NOMO-1 treated with DMSO at 0.1 percent for 48 hours (cell line): ENCODE measurements around the gene SYNE2.
A peak's percentile ranks its signal among the peaks of the same experiment; 100 is the strongest.
"Not testable (repeated sequence)": the region's sequence is repeated elsewhere in the genome, so short reads cannot be mapped to it uniquely, and the experiment has no call there.

Source experiments
- DNase-seq: peaks from one replicate; lab custom pipeline; 2025; ENCODE audit not compliant: unreplicated experiment; lab: John Stamatoyannopoulos, UW

Gene SYNE2

GRCh38 chr14:64118892-64119291, 266.1 kb downstream of the SYNE2 start:
- DNase-seq = no peak

GRCh38 chr14:64119500-64119899, 266.7 kb downstream of the SYNE2 start:
- no peak for DNase-seq

GRCh38 chr14:64119980-64120379, 267.2 kb downstream of the SYNE2 start:
- DNase-seq = no peak

- DNase-seq = no peak
These were observed 270.5 kb downstream of the SYNE2 start for GRCh38 chr14:64123241-64123822.

- no peak for DNase-seq
These were observed 272.5 kb downstream of the SYNE2 start for GRCh38 chr14:64125270-64125669.

GRCh38 chr14:64126548-64126947, 273.7 kb downstream of the SYNE2 start:
- no peak for DNase-seq

- no peak for DNase-seq
These were observed 285.0 kb downstream of the SYNE2 start for GRCh38 chr14:64137657-64138290.

GRCh38 chr14:64147126-64147790, 294.5 kb downstream of the SYNE2 start:
- DNase-seq = no peak

GRCh38 chr14:64149921-64150320, 297.1 kb downstream of the SYNE2 start:
- no peak for DNase-seq

- DNase-seq = no peak
These were observed 305.8 kb downstream of the SYNE2 start for GRCh38 chr14:64158608-64159007.

- no peak for DNase-seq
These were observed 306.8 kb downstream of the SYNE2 start for GRCh38 chr14:64159588-64159987.

GRCh38 chr14:64170181-64170580, 317.4 kb downstream of the SYNE2 start:
- DNase-seq = peak; percentile 37

- DNase-seq = no peak
These were observed 322.3 kb downstream of the SYNE2 start for GRCh38 chr14:64174922-64175782.

- DNase-seq = no peak
These were observed 323.5 kb downstream of the SYNE2 start for GRCh38 chr14:64176330-64176729.

GRCh38 chr14:64178814-64179213, 326.0 kb downstream of the SYNE2 start:
- DNase-seq = no peak

- DNase-seq = not testable (repeated sequence)
These were observed 330.1 kb downstream of the SYNE2 start for GRCh38 chr14:64182908-64183307.

- no peak for DNase-seq
These were observed 331.4 kb downstream of the SYNE2 start for GRCh38 chr14:64184103-64184729.

GRCh38 chr14:64185184-64185583, 332.4 kb downstream of the SYNE2 start:
- DNase-seq = no peak

GRCh38 chr14:64186231-64187129, 333.7 kb downstream of the SYNE2 start:
- no peak for DNase-seq

- DNase-seq = no peak
These were observed 334.5 kb downstream of the SYNE2 start for GRCh38 chr14:64187331-64187730.
